GM23248 (cell line): ENCODE data around the gene TYW3.

Experiments used
- EZH2 ChIP-seq: fragments of 200-600 bp; sonication (generic); IDR thresholded peaks from 2 replicates; pipeline ENCODE4 v1.6.1; 2018; ENCODE audit warnings: antibody characterized with exemption, mild to moderate bottlenecking; ENCODE audit not compliant: insufficient read depth, poor library complexity, severe bottlenecking
- EZH2phosphoT487 ChIP-seq: fragments of 200-600 bp; sonication (generic); IDR thresholded peaks from 2 replicates; pipeline ENCODE4 v1.6.1; 2018; ENCODE audit warnings: antibody characterized with exemption, moderate library complexity, mild to moderate bottlenecking, low read depth; ENCODE audit not compliant: insufficient read depth

GRCh38 chr1:74779750-74780149 lies 46.8 kb downstream of the TYW3 start:
- no peak for TF ChIP-seq EZH2phosphoT487
- no peak for TF ChIP-seq EZH2
